ENCODE measurements around the gene DNAJA1. TPM values are rescaled to one million over a fixed set of nuclear protein-coding genes. Genes with fewer than 3 reads are reported as not detected.
A peak's percentile ranks its signal among the peaks of the same experiment; 100 is the strongest.

The DNAJA1 gene
- total RNA-seq, 2 experiments from 2014 or later = 109 to 110 TPM

DNA sequence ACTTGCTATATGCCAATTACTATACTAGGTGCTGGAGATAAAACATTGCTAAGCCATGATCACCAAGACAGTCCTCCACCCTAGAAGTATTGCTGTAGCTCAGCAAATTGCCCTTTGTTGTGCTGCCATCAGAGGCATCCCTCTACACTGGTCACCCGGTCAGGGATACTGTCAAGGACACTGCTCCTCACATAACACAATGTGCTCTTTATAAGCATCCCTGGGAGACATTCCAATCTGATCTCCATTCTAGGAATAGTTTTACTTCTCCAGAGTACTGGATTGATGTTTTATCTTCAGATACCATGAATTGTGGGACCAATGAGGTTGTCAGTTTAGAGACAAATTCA is 10.4 kb upstream of the DNAJA1 start:
- BruUV-seq (replicated peaks) = TSS peak; percentile 18

DNA sequence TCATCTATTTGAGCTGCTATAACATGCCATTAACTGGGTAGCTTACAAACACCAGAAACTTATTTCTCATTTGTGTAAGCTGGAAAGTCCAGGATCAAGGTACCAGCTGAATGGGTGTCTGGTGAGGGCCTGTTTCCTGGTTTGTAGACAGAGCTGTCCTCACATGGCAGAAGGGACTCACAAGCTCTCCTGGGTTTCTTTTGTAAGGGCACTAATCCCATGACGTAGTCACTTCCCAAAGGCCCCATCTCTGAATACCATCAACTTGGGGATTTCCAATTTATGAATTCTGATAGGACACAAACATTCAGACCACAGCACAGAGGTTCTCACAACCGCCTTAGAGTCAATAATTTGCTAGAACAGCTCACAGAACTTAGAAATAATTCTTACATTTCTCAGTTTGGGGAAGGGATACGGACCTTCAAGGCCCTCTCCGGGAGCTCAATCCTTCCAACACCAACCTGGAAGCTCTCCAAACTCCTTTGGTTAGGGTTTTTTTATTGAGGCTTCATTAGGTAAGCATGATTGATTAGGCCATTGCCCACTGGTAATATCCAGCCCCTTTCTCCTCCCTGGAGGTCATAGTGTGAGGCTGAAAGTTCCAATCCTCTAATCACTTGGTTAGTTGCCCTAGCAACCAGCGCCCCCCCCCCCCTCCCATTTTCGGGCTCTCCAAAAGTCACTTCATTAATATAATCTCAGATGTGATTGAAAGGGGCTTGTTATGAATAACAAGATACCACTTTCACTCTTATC is 7.6 kb upstream of the DNAJA1 start:
- peaks cover 10% of the 10 kb centered on the region for H3K4me1 ChIP-seq (ENCODE audit: insufficient read depth, low read length, poor library complexity, severe bottlenecking)
- H4K20me1 ChIP-seq (ENCODE audit: insufficient read depth, low read length) = no peaks in the 10 kb centered on the region
- peaks cover 13% of the 10 kb centered on the region for H3K36me3 ChIP-seq (ENCODE audit: insufficient read depth, low read length)
- ChIA-PET CTCF (ENCODE audit: unreplicated experiment) (no interaction called here), POLR2A (interaction anchor here (1.0 to 1.1 kb wide), 2 partner anchors 9 to 16 kb away, joined by 3 read pairs; partner anchors contain the start of gene APTX)
- TF ChIP-seq EZH2phosphoT487 (IDR thresholded peaks at IDR 0.05; ENCODE audit: borderline replicate concordance, low read depth, low read length) = no peak
- TF ChIP-seq, protein P1, sequence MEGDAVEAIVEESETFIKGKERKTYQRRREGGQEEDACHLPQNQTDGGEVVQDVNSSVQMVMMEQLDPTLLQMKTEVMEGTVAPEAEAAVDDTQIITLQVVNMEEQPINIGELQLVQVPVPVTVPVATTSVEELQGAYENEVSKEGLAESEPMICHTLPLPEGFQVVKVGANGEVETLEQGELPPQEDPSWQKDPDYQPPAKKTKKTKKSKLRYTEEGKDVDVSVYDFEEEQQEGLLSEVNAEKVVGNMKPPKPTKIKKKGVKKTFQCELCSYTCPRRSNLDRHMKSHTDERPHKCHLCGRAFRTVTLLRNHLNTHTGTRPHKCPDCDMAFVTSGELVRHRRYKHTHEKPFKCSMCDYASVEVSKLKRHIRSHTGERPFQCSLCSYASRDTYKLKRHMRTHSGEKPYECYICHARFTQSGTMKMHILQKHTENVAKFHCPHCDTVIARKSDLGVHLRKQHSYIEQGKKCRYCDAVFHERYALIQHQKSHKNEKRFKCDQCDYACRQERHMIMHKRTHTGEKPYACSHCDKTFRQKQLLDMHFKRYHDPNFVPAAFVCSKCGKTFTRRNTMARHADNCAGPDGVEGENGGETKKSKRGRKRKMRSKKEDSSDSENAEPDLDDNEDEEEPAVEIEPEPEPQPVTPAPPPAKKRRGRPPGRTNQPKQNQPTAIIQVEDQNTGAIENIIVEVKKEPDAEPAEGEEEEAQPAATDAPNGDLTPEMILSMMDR (conservative IDR thresholded peaks at IDR 0.05; ENCODE audit: low read length) = no peak
- no peak overlapping the region for H3K4me3 ChIP-seq (ENCODE audit: low read depth, low read length, poor library complexity, severe bottlenecking)
- no peaks in the 10 kb centered on the region for H3K9me3 ChIP-seq (ENCODE audit: low read length)
- H3K27ac ChIP-seq (ENCODE audit: low read depth, low read length, poor library complexity, severe bottlenecking) = no peak overlapping the region
- no peak overlapping the region for H3K4me2 ChIP-seq (ENCODE audit: low read length)
- H2AFZ ChIP-seq (ENCODE audit: low read length) = no peak overlapping the region
- peaks cover 15% of the 10 kb centered on the region for H3K79me2 ChIP-seq (ENCODE audit: insufficient read depth, low read depth, low read length)
- no peaks in the 10 kb centered on the region for H3K9me2 ChIP-seq (ENCODE audit: insufficient read depth, low read length)
- no TSS peak for BruUV-seq (replicated peaks)
- intact Hi-C loops (cut with micrococcal nuclease; ENCODE audit: unreplicated experiment) = no loop called here
- no peak for DNase-seq (ENCODE audit: low spot score)

More for the DNA sequence above, 10.4 kb upstream of the DNAJA1 start:
- H3K4me2 ChIP-seq (ENCODE audit: low read length) = no peak overlapping the region
- H4K20me1 ChIP-seq (ENCODE audit: insufficient read depth, low read length) = no peaks in the 10 kb centered on the region
- POLR2A ChIA-PET = interaction anchor here (0.6 to 1.0 kb wide), 4 partner anchors 9 to 26 kb away, joined by 3 to 4 read pairs (median 3); partner anchors contain the start of gene DNAJA1
- no peaks in the 10 kb centered on the region for H3K79me2 ChIP-seq (ENCODE audit: insufficient read depth, low read depth, low read length)
- no peak for TF ChIP-seq EZH2phosphoT487 (IDR thresholded peaks at IDR 0.05; ENCODE audit: borderline replicate concordance, low read depth, low read length)
- TF ChIP-seq, protein P1 (conservative IDR thresholded peaks at IDR 0.05; ENCODE audit: low read length) = no peak
- H3K4me1 ChIP-seq (ENCODE audit: insufficient read depth, low read length, poor library complexity, severe bottlenecking) = no peaks in the 10 kb centered on the region
- CTCF ChIA-PET (ENCODE audit: unreplicated experiment) = no interaction called here
- intact Hi-C loops (cut with micrococcal nuclease; ENCODE audit: unreplicated experiment) = no loop called here
- no peak overlapping the region for H2AFZ ChIP-seq (ENCODE audit: low read length)
- no peaks in the 10 kb centered on the region for H3K9me3 ChIP-seq (ENCODE audit: low read length)
- no peak for DNase-seq (ENCODE audit: low spot score)
- H3K9me2 ChIP-seq (ENCODE audit: insufficient read depth, low read length) = no peaks in the 10 kb centered on the region
- H3K4me3 ChIP-seq (ENCODE audit: low read depth, low read length, poor library complexity, severe bottlenecking) = no peak overlapping the region
- H3K36me3 ChIP-seq (ENCODE audit: insufficient read depth, low read length) = no peaks in the 10 kb centered on the region
- H3K27ac ChIP-seq (ENCODE audit: low read depth, low read length, poor library complexity, severe bottlenecking) = no peak overlapping the region

DNA sequence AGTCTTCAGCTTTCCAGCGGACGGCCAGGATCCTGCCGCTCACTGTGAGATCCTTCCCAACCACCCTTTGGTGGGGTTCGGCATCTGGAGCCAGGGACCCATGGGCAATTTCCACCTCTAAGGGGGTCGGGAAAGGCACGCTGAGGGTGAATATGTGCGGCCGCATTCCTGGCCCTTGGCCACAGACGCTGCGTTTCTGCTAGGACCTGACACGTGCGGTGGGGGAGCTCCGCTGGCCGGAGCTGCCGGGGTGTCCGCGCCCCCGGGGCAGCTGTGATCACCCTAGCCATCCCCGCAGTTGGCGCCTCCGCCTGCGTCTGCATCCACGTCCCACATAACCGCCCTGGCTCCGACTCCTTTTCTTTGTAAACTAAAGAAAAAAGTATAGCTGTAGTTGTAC is 5.3 kb upstream of the DNAJA1 start:
- POLR2A ChIA-PET = no interaction called here

More for the DNA sequence above, 5.3 kb upstream of the DNAJA1 start:
- DNase-seq (ENCODE audit: low spot score) = no peak
- H3K9me3 ChIP-seq (ENCODE audit: low read length) = no peaks in the 10 kb centered on the region
- intact Hi-C loops (cut with micrococcal nuclease; ENCODE audit: unreplicated experiment) = no loop called here
- no peak overlapping the region for H2AFZ ChIP-seq (ENCODE audit: low read length)
- TF ChIP-seq EZH2phosphoT487 (IDR thresholded peaks at IDR 0.05; ENCODE audit: borderline replicate concordance, low read depth, low read length) = no peak
- TF ChIP-seq, protein P1 (conservative IDR thresholded peaks at IDR 0.05; ENCODE audit: low read length) = no peak
- CTCF ChIA-PET (ENCODE audit: unreplicated experiment) = no interaction called here
- H3K27ac ChIP-seq (ENCODE audit: low read depth, low read length, poor library complexity, severe bottlenecking) = no peak overlapping the region
- H3K4me2 ChIP-seq (ENCODE audit: low read length) = no peak overlapping the region
- no peaks in the 10 kb centered on the region for H3K9me2 ChIP-seq (ENCODE audit: insufficient read depth, low read length)
- H3K4me1 ChIP-seq (ENCODE audit: insufficient read depth, low read length, poor library complexity, severe bottlenecking) = peaks cover 28% of the 10 kb centered on the region
- H3K4me3 ChIP-seq (ENCODE audit: low read depth, low read length, poor library complexity, severe bottlenecking) = no peak overlapping the region
- BruUV-seq (replicated peaks) = no TSS peak
- H4K20me1 ChIP-seq (ENCODE audit: insufficient read depth, low read length) = no peaks in the 10 kb centered on the region
- H3K36me3 ChIP-seq (ENCODE audit: insufficient read depth, low read length) = peaks cover 24% of the 10 kb centered on the region
- H3K79me2 ChIP-seq (ENCODE audit: insufficient read depth, low read depth, low read length) = peaks cover 39% of the 10 kb centered on the region
